ENCODE data around the gene LDLRAP1.

- TF ChIP-seq CTCF (IDR thresholded peaks at IDR 0.05) (no peak), POLR2A (IDR thresholded peaks at IDR 0.05) (no peak)
Measured at GRCh38 chr1:25581764-25582163, 38.4 kb downstream of the LDLRAP1 start.
